HEK293 (cell line): Measurements from ENCODE around the gene AHCTF1.

Experiments used
- HOXD13 ChIP-seq: sonication (generic); formaldehyde crosslinking; IDR thresholded peaks from 2 replicates; pipeline ENCODE4 v1.8.0; 2022; ENCODE audit warnings: missing genetic modification reagents, borderline replicate concordance
- IKZF3 ChIP-seq: fragments of 450-650 bp; IDR thresholded peaks from 2 replicates; pipeline ENCODE4 v1.5.0; 2018; ENCODE audit warnings: missing biosample characterization, mild to moderate bottlenecking, missing genetic modification characterization, moderate library complexity
- SP7 ChIP-seq: fragments of 450-650 bp; formaldehyde crosslinking; IDR thresholded peaks from 2 replicates; pipeline ENCODE4 v1.5.1; 2016; ENCODE audit warnings: missing biosample characterization, missing genetic modification characterization
- ZEB2 ChIP-seq: fragments of 450-650 bp; formaldehyde crosslinking; IDR thresholded peaks from 2 replicates; pipeline ENCODE4 v1.5.1; 2016; ENCODE audit warnings: missing biosample characterization, missing genetic modification characterization
- ZNF114 ChIP-seq: fragments of 450-650 bp; formaldehyde crosslinking; IDR thresholded peaks from 2 replicates; pipeline ENCODE4 v1.5.0; 2017; ENCODE audit warnings: missing biosample characterization, missing genetic modification characterization
- ZNF138 ChIP-seq: fragments of 450-650 bp; formaldehyde crosslinking; IDR thresholded peaks from 2 replicates; pipeline ENCODE4 v1.5.1; 2016; ENCODE audit warnings: missing biosample characterization, missing genetic modification characterization, borderline replicate concordance
- ZNF23 ChIP-seq: fragments of 450-650 bp; formaldehyde crosslinking; IDR thresholded peaks from 2 replicates; pipeline ENCODE4 v1.5.1; 2016; ENCODE audit warnings: missing biosample characterization, missing genetic modification characterization, borderline replicate concordance
- ZNF335 ChIP-seq: fragments of 450-650 bp; formaldehyde crosslinking; conservative IDR thresholded peaks from 2 replicates; pipeline ENCODE4 v1.5.1; 2016; ENCODE audit warnings: missing biosample characterization, missing genetic modification characterization
- ZNF341 ChIP-seq: fragments of 450-650 bp; formaldehyde crosslinking; IDR thresholded peaks from 2 replicates; pipeline ENCODE4; 2016; ENCODE audit warnings: low read depth, missing biosample characterization, missing genetic modification characterization
- ZNF350 ChIP-seq: fragments of 450-650 bp; formaldehyde crosslinking; IDR thresholded peaks from 2 replicates; pipeline ENCODE4 v1.5.0; 2017; ENCODE audit warnings: missing biosample characterization, mild to moderate bottlenecking, missing genetic modification characterization
- ZNF366 ChIP-seq: fragments of 450-650 bp; formaldehyde crosslinking; conservative IDR thresholded peaks from 2 replicates; pipeline ENCODE4 v1.5.1; 2016; ENCODE audit warnings: missing biosample characterization, missing genetic modification characterization
- ZNF394 ChIP-seq: fragments of 450-650 bp; formaldehyde crosslinking; IDR thresholded peaks from 2 replicates; pipeline ENCODE4 v1.5.1; 2016; ENCODE audit warnings: missing biosample characterization, missing genetic modification characterization, mild to moderate bottlenecking, moderate library complexity, borderline replicate concordance
- ZNF521 ChIP-seq: fragments of 450-650 bp; formaldehyde crosslinking; IDR thresholded peaks from 2 replicates; pipeline ENCODE4 v1.5.1; 2017; ENCODE audit warnings: missing biosample characterization, mild to moderate bottlenecking, missing genetic modification characterization
- ZNF558 ChIP-seq: fragments of 450-650 bp; formaldehyde crosslinking; IDR thresholded peaks from 2 replicates; pipeline ENCODE4 v1.5.1; 2016; ENCODE audit warnings: missing biosample characterization, missing genetic modification characterization
- ZNF600 ChIP-seq: fragments of 450-650 bp; formaldehyde crosslinking; IDR thresholded peaks from 2 replicates; pipeline ENCODE4 v1.5.1; 2016; ENCODE audit warnings: missing biosample characterization, missing genetic modification characterization
- ZNF792 ChIP-seq: fragments of 450-650 bp; formaldehyde crosslinking; IDR thresholded peaks from 2 replicates; pipeline ENCODE4 v1.5.1; 2016; ENCODE audit warnings: missing biosample characterization, missing genetic modification characterization
- ZSCAN30 ChIP-seq: fragments of 450-650 bp; IDR thresholded peaks from 2 replicates; pipeline ENCODE4 v1.5.1; 2018; ENCODE audit warnings: missing biosample characterization, mild to moderate bottlenecking, missing genetic modification characterization, moderate library complexity
- TF ChIP-seq, protein P1 (sequence below): fragments of 450-650 bp; formaldehyde crosslinking; IDR thresholded peaks from 2 replicates; pipeline ENCODE4; 2016; ENCODE audit warnings: missing biosample characterization, missing genetic modification characterization
- TF ChIP-seq, protein P2 (sequence below): fragments of 450-650 bp; formaldehyde crosslinking; IDR thresholded peaks from 2 replicates; pipeline ENCODE4 v1.5.1; 2016; ENCODE audit warnings: missing biosample characterization, missing genetic modification characterization
- TF ChIP-seq, protein P3 (sequence below): fragments of 450-650 bp; formaldehyde crosslinking; optimal IDR thresholded peaks from 2 replicates; pipeline ENCODE3; 2016; ENCODE audit warnings: missing biosample characterization, mild to moderate bottlenecking, missing genetic modification characterization
- TF ChIP-seq, protein P4 (sequence below): fragments of 450-650 bp; formaldehyde crosslinking; IDR thresholded peaks from 2 replicates; pipeline ENCODE4 v1.5.1; 2016; ENCODE audit warnings: missing biosample characterization, missing genetic modification characterization
- TF ChIP-seq, protein P5 (sequence below): fragments of 450-650 bp; formaldehyde crosslinking; IDR thresholded peaks from 2 replicates; pipeline ENCODE4 v1.5.1; 2016; ENCODE audit warnings: missing biosample characterization, missing genetic modification characterization
- TF ChIP-seq, protein P6 (sequence below): fragments of 450-650 bp; formaldehyde crosslinking; IDR thresholded peaks from 2 replicates; pipeline ENCODE4 v1.5.1; 2016; ENCODE audit warnings: missing biosample characterization, missing genetic modification characterization, borderline replicate concordance

AHCTF1 gene

DNA sequence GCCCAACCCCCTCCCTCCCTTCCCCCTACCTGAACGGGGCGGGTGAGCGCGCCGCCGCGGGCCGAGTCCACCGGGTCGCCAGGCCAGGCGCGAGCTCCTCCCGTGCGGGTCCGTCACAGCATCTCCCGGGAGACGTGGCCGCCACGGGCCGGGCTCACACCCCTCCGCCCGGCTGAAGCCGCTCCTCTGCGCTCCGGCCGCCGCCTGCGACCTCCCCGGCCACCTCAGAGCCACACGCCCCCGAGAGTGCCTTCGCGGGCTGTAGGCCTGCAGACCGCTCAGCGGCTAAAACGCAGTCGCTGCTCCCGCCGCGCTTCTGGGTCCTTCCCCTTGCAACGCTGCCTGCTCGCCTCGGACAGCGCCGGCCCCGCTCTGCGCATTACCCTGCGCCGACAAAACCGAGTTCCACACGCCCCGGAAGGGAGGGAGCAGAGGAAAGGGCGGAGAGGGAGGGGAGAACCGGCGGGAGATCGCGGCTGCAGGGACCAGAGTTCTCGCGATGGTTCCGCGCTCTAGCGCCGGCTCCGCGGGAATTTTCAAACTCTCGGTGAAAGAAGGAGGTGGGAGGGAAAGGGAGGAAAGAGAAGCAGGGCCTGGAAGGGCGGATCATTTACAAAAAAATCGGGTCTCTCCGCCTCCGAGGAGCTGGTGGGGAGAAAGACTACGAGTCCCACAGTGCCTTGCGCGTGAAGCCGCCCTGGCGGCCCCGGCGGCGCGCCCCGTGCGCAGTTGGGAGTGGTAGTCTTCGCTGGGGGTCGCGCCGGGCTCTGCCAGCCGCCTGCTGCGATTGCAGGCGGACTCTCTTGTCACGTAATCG lies at the start of gene AHCTF1 (continued):
- no peak for TF ChIP-seq HOXD13
- TF ChIP-seq ZNF335 (tag by site-specific recombination), result peak; percentile 85; the same call in 1 of the 2 replicates
- TF ChIP-seq ZNF792 (tag by site-specific recombination), result no peak
- TF ChIP-seq ZEB2 (tag by site-specific recombination), result 0 out of 2 replicates have a peak, but pooled peaks have one; percentile 28
- no peak for TF ChIP-seq ZSCAN30 (tag by site-specific recombination)
- TF ChIP-seq, protein P1, sequence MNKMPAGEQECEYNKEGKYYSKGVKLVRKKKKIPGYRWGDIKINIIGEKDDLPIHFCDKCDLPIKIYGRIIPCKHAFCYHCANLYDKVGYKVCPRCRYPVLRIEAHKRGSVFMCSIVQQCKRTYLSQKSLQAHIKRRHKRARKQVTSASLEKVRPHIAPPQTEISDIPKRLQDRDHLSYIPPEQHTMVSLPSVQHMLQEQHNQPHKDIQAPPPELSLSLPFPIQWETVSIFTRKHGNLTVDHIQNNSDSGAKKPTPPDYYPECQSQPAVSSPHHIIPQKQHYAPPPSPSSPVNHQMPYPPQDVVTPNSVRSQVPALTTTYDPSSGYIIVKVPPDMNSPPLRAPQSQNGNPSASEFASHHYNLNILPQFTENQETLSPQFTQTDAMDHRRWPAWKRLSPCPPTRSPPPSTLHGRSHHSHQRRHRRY, result no peak
- TF ChIP-seq IKZF3 (tag by site-specific recombination), result peak; percentile 40; the same call in 1 of the 2 replicates
- TF ChIP-seq, protein P2, sequence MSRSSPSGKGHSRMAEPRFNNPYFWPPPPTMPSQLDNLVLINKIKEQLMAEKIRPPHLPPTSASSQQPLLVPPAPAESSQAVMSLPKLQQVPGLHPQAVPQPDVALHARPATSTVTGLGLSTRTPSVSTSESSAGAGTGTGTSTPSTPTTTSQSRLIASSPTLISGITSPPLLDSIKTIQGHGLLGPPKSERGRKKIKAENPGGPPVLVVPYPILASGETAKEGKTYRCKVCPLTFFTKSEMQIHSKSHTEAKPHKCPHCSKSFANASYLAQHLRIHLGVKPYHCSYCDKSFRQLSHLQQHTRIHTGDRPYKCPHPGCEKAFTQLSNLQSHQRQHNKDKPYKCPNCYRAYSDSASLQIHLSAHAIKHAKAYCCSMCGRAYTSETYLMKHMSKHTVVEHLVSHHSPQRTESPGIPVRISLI (tag by site-specific recombination), result peak; percentile 41; the same call in 1 of the 2 replicates
- TF ChIP-seq, protein P3, sequence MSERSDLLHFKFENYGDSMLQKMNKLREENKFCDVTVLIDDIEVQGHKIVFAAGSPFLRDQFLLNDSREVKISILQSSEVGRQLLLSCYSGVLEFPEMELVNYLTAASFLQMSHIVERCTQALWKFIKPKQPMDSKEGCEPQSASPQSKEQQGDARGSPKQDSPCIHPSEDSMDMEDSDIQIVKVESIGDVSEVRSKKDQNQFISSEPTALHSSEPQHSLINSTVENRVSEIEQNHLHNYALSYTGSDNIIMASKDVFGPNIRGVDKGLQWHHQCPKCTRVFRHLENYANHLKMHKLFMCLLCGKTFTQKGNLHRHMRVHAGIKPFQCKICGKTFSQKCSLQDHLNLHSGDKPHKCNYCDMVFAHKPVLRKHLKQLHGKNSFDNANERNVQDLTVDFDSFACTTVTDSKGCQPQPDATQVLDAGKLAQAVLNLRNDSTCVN (tag by site-specific recombination), result peak; percentile 77
- no peak for TF ChIP-seq SP7
- TF ChIP-seq ZNF138 (tag by site-specific recombination), result no peak
- no peak for TF ChIP-seq ZNF23 (tag by site-specific recombination)
- peak; percentile 23; the same call in 1 of the 2 replicates for TF ChIP-seq ZNF394 (tag by site-specific recombination)
- TF ChIP-seq, protein P4, sequence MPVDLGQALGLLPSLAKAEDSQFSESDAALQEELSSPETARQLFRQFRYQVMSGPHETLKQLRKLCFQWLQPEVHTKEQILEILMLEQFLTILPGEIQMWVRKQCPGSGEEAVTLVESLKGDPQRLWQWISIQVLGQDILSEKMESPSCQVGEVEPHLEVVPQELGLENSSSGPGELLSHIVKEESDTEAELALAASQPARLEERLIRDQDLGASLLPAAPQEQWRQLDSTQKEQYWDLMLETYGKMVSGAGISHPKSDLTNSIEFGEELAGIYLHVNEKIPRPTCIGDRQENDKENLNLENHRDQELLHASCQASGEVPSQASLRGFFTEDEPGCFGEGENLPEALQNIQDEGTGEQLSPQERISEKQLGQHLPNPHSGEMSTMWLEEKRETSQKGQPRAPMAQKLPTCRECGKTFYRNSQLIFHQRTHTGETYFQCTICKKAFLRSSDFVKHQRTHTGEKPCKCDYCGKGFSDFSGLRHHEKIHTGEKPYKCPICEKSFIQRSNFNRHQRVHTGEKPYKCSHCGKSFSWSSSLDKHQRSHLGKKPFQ, result no peak
- peak; percentile 20; the same call in 1 of the 2 replicates for TF ChIP-seq ZNF341
- TF ChIP-seq, protein P5, sequence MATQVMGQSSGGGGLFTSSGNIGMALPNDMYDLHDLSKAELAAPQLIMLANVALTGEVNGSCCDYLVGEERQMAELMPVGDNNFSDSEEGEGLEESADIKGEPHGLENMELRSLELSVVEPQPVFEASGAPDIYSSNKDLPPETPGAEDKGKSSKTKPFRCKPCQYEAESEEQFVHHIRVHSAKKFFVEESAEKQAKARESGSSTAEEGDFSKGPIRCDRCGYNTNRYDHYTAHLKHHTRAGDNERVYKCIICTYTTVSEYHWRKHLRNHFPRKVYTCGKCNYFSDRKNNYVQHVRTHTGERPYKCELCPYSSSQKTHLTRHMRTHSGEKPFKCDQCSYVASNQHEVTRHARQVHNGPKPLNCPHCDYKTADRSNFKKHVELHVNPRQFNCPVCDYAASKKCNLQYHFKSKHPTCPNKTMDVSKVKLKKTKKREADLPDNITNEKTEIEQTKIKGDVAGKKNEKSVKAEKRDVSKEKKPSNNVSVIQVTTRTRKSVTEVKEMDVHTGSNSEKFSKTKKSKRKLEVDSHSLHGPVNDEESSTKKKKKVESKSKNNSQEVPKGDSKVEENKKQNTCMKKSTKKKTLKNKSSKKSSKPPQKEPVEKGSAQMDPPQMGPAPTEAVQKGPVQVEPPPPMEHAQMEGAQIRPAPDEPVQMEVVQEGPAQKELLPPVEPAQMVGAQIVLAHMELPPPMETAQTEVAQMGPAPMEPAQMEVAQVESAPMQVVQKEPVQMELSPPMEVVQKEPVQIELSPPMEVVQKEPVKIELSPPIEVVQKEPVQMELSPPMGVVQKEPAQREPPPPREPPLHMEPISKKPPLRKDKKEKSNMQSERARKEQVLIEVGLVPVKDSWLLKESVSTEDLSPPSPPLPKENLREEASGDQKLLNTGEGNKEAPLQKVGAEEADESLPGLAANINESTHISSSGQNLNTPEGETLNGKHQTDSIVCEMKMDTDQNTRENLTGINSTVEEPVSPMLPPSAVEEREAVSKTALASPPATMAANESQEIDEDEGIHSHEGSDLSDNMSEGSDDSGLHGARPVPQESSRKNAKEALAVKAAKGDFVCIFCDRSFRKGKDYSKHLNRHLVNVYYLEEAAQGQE (tag by site-specific recombination), result 0 out of 2 replicates have a peak, but pooled peaks have one; percentile 35
- TF ChIP-seq ZNF521 (tag by site-specific recombination), result no peak
- no peak for TF ChIP-seq ZNF114 (tag by site-specific recombination)
- 0 out of 2 replicates have a peak, but pooled peaks have one; percentile 32 for TF ChIP-seq ZNF600 (tag by site-specific recombination)
- peak; percentile 96 for TF ChIP-seq ZNF366 (tag by site-specific recombination)
- TF ChIP-seq ZNF350 (tag by site-specific recombination), result no peak
- TF ChIP-seq, protein P6, sequence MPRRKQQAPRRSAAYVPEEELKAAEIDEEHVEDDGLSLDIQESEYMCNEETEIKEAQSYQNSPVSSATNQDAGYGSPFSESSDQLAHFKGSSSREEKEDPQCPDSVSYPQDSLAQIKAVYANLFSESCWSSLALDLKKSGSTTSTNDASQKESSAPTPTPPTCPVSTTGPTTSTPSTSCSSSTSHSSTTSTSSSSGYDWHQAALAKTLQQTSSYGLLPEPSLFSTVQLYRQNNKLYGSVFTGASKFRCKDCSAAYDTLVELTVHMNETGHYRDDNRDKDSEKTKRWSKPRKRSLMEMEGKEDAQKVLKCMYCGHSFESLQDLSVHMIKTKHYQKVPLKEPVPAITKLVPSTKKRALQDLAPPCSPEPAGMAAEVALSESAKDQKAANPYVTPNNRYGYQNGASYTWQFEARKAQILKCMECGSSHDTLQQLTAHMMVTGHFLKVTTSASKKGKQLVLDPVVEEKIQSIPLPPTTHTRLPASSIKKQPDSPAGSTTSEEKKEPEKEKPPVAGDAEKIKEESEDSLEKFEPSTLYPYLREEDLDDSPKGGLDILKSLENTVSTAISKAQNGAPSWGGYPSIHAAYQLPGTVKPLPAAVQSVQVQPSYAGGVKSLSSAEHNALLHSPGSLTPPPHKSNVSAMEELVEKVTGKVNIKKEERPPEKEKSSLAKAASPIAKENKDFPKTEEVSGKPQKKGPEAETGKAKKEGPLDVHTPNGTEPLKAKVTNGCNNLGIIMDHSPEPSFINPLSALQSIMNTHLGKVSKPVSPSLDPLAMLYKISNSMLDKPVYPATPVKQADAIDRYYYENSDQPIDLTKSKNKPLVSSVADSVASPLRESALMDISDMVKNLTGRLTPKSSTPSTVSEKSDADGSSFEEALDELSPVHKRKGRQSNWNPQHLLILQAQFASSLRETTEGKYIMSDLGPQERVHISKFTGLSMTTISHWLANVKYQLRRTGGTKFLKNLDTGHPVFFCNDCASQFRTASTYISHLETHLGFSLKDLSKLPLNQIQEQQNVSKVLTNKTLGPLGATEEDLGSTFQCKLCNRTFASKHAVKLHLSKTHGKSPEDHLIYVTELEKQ, result no peak
- TF ChIP-seq ZNF558 (tag by site-specific recombination), result no peak
